ENCODE results near the gene FAM9C.
"Not testable (repeated sequence)": the region's sequence is repeated elsewhere in the genome, so short reads cannot be mapped to it uniquely, and the experiment has no call there.

The FAM9C gene

DNA sequence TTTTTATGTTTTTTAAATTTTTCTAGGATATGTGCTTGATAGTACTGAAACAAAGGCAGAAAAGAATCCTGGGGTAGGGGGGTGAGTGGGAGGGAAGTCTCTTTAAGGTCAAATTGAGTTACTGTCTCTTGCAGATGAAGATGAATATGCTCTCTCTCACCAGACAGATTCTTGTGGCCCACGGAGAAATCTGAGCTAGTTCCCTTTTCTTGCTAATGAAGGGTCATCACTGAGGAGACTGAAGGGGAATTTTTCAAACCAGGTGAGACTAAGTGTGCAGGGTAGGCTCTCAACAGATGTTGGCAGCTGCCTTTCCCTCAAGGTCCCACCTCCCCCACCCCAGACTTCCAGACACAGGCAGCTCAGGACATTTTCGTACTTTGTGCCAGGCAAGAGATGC lies 21.5 kb downstream of the FAM9C start:
- H3K27ac ChIP-seq = no peak overlapping the region
- no peak overlapping the region for H2AFZ ChIP-seq (ENCODE audit: low read depth)
- peaks cover 35% of the 10 kb centered on the region for H3K4me1 ChIP-seq (ENCODE audit: low read depth, poor library complexity, severe bottlenecking)
- H3K79me2 ChIP-seq (ENCODE audit: insufficient read depth, low read depth) = no peaks in the 10 kb centered on the region
- no peaks in the 10 kb centered on the region for H3K36me3 ChIP-seq (ENCODE audit: insufficient read depth)
- H3K27me3 ChIP-seq (ENCODE audit: insufficient read depth, low read depth) = no peaks in the 10 kb centered on the region
- H3K9ac ChIP-seq = no peak overlapping the region
- no peaks in the 10 kb centered on the region for H4K20me1 ChIP-seq (ENCODE audit: insufficient read depth)
- no peak for TF ChIP-seq CTCF (conservative IDR thresholded peaks at IDR 0.05; ENCODE audit: low read depth, low read length)
- H3K4me3 ChIP-seq (IDR thresholded peaks at IDR 0.05; ENCODE audit: insufficient read depth, low read depth, low read length) = no peak overlapping the region
- no peak overlapping the region for H3K4me2 ChIP-seq

- H3K79me2 ChIP-seq (ENCODE audit: insufficient read depth, low read depth); H3K36me3 ChIP-seq (ENCODE audit: insufficient read depth); H3K4me1 ChIP-seq (ENCODE audit: low read depth, poor library complexity, severe bottlenecking); H3K4me3 ChIP-seq (IDR thresholded peaks at IDR 0.05; ENCODE audit: insufficient read depth, low read depth, low read length); H2AFZ ChIP-seq (ENCODE audit: low read depth); H3K27ac ChIP-seq; H3K4me2 ChIP-seq; H3K9ac ChIP-seq; H4K20me1 ChIP-seq (ENCODE audit: insufficient read depth); H3K27me3 ChIP-seq (ENCODE audit: insufficient read depth, low read depth): not testable (repeated sequence)
Measured at GRCh38 chrX:13016731-13017130, 27.7 kb downstream of the FAM9C start.

DNA sequence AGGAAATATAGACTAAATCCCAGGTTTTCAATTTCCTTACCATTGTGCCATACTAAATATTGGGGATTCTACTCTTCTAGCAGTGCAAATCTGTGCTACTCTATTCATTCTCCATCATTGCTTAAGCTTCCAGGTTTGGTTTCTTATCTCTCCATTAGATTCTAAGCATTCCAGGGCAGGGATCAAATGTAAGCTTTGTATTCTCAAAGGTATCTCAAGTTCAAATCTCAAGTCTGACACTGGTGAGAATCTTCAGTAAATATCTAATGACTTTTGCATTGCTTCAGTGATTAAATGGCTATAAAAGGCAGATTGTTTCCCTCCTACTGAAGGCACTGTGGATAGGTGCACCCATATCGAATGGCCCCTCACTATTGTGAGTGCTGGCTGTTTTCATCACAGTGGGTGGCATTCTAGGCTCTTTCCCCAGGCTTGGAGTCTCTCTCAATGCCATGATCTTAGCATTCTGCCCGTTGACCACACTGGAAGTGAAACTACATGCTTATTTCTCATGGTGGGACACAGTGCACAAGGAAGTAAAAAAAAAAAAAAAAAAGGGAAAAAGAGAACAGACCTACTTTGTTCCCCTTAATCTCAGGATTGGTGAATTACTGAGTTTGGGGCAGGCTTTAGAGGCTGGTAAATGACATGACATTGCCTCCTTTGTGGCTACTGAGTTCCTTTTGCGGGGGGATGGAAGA lies 28.7 kb downstream of the FAM9C start:
- no peaks in the 10 kb centered on the region for H3K36me3 ChIP-seq (ENCODE audit: insufficient read depth)
- no peaks in the 10 kb centered on the region for H4K20me1 ChIP-seq (ENCODE audit: insufficient read depth)
- no peaks in the 10 kb centered on the region for H3K79me2 ChIP-seq (ENCODE audit: insufficient read depth, low read depth)
- TF ChIP-seq CTCF (conservative IDR thresholded peaks at IDR 0.05; ENCODE audit: low read depth, low read length) = no peak
- H3K27me3 ChIP-seq (ENCODE audit: insufficient read depth, low read depth) = no peaks in the 10 kb centered on the region
- H3K4me3 ChIP-seq (IDR thresholded peaks at IDR 0.05; ENCODE audit: insufficient read depth, low read depth, low read length) = no peak overlapping the region
- H2AFZ ChIP-seq (ENCODE audit: low read depth) = no peak overlapping the region
- H3K4me2 ChIP-seq = no peak overlapping the region
- no peaks in the 10 kb centered on the region for H3K4me1 ChIP-seq (ENCODE audit: low read depth, poor library complexity, severe bottlenecking)
- no peak overlapping the region for H3K27ac ChIP-seq
- no peak overlapping the region for H3K9ac ChIP-seq

- Histone ChIP-seq H3K27me3 (ENCODE audit: insufficient read depth, low read depth) (no peaks in the 10 kb centered on the region), H3K9ac (no peak overlapping the region), H3K79me2 (ENCODE audit: insufficient read depth, low read depth) (no peaks in the 10 kb centered on the region), H4K20me1 (ENCODE audit: insufficient read depth) (no peaks in the 10 kb centered on the region), H3K36me3 (ENCODE audit: insufficient read depth) (no peaks in the 10 kb centered on the region), H3K27ac (no peak overlapping the region), H3K4me3 (IDR thresholded peaks at IDR 0.05; ENCODE audit: insufficient read depth, low read depth, low read length) (no peak overlapping the region), H3K4me1 (ENCODE audit: low read depth, poor library complexity, severe bottlenecking) (no peaks in the 10 kb centered on the region), H2AFZ (ENCODE audit: low read depth) (no peak overlapping the region), H3K4me2 (no peak overlapping the region)
- no peak for TF ChIP-seq CTCF (conservative IDR thresholded peaks at IDR 0.05; ENCODE audit: low read depth, low read length)
Measured at GRCh38 chrX:13014111-13015096, 30.0 kb downstream of the FAM9C start.

All from KMS-11 (cell line).